NK-92 (cell line): Measurements from ENCODE around the gene NR2C2AP.
"Not testable (repeated sequence)": the region's sequence is repeated elsewhere in the genome, so short reads cannot be mapped to it uniquely, and the experiment has no call there.

ENCODE experiments used
- DNase-seq: peaks from one replicate; lab custom pipeline; 2025; ENCODE audit not compliant: unreplicated experiment; lab: John Stamatoyannopoulos, UW

NR2C2AP gene, protein sequence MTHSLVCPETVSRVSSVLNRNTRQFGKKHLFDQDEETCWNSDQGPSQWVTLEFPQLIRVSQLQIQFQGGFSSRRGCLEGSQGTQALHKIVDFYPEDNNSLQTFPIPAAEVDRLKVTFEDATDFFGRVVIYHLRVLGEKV

DNA sequence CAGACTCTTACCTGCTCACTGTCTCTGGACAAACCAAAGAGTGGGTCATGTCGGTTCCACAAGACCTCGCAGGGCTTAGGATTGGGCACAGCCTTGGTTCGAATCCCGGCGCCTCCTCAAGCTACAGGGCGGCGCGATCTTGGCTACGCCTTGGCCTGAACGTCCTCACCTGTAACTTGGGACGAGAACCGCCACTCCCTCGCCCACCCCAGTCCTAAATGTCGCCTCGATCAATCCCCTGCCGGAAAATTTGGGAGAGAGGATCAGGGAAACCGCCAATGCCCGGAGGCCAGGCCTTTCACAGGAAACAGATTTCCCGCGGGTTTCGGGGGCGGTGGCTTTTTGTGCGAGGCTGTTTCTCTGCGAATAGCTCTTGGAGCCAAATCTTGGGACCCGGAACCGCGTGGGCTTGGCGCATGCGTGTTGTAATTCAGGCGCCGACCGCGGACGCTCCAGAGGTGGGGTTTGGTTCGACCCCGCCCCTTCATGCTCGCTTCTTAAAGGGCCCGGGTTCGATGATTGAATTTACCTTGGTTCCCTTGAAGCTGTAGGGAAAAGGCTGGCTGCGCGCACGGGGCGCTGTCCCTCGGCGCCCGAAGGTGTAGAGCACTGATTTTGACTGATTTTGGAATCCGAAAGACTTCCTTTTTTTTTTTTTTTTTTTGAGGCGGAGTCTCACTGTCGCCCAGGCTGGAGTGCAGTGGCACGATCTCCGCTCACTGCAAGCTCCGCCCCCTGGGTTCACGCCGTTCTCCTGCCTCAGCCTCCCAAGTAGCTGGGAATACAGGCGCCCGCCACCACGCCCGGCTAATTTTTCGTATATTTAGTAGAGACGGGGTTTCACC lies at the start of gene NR2C2AP:
Gene NR2C2AP (minus strand): TSS at position 403 of the 845 bp plus-strand sequence. CDS start 354 bp downstream, at position 49.
- peak; percentile 33 for DNase-seq

DNA sequence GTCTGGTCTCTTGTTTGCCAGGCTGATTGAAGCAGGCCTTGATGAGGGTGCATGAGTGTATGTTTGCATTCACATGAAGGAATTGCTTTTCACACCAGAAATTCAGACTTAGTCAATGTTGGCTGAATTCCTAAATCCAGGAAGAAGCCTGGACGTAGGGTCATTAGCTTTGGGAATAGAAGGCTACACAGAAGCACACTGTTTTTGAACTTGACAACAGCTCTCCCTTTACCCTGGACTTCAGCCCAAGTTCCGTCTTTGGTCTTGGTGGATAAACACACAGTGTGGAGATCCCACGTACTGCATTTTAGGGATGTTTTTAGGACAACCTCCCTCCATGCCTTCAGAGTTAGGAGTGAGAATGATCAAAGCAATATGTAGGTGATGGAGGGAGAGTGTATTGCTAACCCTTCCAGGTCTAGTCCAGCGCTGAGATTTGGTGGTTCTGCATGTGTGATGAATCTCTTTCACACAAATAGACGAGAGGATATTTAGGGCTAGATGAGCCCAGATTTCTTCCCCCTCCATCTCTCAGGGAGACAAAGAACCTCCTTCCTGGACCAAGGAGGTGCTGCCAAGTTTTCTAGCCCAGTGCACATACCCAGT lies 47.1 kb upstream of the NR2C2AP start:
- no peak for DNase-seq

DNA sequence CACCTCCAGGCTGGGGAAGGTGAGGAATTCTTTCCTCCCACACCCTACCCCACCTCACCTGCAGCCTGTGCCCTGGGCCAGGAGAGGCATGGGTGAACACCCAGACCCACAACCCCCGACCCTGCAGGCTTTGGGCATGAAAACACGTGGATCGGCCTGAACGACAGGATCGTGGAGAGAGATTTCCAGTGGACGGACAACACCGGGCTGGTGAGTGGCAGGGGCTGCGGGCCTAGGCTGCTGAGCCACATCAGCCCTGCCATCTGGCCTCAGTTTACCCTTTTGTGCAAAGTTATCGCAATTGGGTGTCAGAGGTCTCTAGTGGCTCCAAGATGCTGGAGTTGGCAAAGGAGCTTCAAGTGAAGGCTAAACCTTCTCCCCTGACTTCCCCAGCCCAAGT lies 37.3 kb upstream of the NR2C2AP start:
- no peak for DNase-seq

DNA sequence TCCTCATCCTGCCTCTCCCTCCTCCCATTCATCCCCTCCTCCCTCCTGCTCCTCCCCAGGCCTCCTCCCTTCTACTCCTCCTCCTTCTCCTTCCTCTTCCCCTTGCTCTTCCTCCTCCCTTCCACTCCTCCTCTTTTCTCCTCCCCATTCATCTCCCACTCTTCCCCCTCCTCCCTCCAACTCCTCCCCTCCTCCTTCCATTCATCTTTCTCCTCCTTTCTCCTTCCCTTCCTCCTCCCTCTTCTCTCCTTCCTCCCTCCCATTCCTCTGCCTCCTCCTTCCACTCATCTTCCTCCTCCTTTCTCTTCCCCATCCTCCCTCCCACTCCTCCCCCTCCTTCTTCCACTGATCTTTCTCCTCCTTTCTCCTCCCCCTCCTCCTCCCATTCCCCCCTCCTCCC lies 36.5 kb upstream of the NR2C2AP start:
- DNase-seq, result no peak

DNA sequence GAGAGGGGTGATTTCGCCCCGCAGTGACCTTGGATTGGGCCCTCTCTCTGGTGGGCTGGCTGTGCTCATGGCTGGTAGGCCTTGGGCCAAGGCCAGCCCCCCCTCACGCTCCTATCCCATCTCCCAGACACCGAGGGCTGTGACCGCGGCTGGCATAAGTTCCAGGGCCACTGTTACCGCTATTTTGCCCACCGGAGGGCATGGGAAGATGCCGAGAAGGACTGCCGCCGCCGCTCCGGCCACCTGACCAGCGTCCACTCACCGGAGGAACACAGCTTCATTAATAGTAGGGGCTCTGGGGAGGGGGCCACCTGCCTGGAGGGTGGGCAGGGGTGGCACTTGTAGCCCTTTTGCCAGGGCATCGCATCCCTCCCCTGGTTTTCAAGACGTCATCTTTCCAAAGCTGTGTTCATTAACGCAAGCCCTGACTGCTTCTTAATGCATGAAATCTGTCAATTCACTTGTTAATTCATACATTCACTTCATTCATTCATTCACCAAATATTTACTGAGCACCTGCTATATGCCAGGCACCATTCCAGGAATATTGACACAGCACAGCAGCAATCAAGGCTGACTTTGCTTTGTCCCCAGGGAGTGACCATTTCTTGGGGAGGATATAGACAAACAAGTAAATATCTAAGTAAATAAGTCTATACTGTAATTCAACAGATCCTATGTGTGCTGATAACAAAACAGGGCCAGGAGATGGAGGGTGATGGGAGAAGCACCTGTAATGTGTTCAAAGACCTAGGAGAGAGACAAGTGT lies 35.1 kb upstream of the NR2C2AP start:
- DNase-seq, result no peak

DNA sequence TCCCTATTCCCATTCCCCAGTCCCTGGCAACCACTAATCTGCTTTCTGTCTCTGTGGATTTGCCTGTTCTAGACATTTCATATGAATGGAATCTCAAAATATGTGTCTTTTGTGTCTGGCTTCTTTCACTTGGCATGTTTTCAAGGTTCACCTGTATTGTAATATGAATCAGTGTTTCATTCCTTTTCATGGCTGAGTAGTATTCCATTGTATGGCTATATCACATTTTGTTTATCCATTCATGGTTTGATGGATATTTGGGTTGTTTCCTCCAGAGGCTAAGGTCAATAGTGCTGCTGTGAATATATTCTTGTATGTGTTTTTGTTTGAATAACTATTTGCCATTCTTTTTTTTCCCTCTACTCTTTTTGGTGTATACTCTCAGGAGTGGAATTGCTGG lies 33.0 kb upstream of the NR2C2AP start:
- no peak for DNase-seq

DNA sequence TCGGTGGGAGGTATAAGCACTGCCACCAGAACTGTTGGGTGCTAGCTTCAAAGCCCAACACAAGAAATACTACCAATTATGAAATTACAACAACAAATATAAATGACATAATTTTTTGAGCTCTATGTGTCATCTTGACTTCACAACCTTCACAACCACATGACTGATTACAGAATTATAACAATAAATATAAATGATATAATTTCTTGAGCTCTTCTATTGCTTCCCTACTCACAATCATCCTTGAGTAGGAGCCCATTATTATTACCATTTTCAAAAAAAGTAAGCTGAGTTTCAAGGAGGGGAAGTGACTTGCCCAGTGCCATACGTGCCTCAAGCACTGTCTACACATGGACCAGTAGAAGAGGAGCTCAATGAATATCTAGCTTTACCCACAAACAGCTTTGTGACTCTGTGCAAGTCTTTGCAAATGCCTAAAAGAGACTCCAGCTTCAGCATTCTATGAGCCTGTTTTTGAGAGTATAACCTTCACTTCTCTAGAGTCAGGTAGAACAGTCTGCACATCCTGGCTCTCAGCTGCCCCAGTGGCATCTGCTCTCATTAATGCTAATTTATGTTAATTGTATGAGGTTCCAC lies 31.1 kb upstream of the NR2C2AP start:
- no peak for DNase-seq

DNA sequence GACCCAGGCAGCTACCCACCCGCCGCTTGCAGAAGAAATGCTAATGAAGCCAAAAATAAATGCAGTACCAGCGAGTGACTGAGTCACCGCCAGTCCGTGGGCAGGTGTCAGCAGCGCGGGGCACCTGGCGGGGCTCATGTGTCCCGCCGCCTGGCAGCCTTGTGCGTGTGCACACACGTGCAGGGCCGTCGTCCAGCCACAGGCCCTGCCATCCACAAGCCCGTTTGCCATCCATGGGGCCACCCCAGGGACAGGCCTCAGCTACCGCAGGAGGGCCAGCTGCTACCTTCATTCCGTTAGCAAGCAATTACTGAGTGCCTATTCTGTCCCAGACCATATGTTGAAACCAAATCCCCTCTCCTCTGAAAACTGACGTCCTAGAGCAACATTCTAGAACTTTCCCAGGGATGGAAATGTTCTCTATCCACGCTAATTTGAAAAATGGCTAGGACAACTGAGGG lies 29.1 kb upstream of the NR2C2AP start:
- no peak for DNase-seq

DNA sequence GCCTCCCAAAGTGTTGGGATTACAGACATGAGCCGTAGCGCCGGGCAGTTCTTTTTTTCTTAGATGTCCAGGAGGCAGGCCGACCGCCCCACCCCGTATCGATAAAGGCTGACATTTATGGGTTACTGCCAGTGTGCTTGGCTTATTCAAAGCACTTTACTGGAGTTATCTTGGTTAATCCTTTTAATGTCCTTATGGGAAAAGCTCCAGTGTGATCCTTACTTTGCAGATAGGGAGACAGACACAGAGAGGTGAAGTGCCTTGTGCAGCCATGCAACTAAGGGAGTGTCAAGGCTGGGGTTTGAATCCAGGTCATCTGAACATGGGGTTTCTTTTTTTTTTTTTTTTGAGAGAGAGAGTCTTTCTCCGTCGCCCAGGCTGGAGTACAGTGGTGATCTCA lies 27.8 kb upstream of the NR2C2AP start:
- DNase-seq, result no peak

DNA sequence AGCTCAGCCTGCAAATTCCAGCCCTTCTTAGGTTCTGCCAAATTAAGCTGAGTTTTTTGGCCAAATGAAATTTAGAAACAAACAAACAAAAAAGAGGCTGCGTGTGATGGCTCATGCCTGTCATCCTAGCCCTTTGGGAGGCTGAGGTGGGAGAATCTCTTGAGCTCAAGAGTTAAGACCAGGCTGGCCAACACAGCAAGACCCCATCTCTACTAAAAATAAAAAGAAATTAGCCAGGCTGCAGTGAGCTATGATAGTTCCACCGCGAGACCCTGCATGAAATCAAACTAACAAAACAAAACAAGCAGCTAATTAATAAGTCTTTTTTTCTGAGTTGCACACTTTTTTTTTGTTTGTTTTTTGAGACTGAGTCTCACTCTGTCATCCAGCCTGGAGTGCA lies 26.5 kb upstream of the NR2C2AP start:
- DNase-seq, result no peak

DNA sequence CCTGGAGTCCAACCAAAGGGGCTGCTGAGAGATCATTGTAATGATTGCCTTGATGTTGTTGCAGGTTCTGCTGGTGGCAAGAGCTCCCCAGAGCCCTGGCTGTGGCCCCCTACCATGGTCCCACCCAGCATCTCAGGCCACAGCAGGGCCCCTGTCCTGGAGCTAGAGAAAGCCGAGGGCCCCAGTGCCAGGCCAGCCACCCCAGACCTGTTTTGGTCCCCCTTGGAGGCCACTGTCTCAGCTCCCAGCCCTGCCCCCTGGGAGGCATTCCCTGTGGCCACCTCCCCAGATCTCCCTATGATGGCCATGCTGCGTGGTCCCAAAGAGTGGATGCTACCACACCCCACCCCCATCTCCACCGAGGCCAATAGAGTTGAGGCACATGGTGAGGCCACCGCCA lies 24.0 kb upstream of the NR2C2AP start:
- no peak for DNase-seq

DNA sequence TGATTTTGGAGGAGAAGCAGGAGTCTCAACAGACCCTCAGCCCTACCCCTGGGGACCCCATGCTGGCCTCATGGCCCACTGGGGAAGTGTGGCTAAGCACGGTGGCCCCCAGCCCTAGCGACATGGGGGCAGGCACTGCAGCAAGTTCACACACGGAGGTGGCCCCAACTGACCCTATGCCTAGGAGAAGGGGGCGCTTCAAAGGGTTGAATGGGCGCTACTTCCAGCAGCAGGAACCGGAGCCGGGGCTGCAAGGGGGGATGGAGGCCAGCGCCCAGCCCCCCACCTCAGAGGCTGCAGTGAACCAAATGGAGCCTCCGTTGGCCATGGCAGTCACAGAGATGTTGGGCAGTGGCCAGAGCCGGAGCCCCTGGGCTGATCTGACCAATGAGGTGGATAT lies 23.4 kb upstream of the NR2C2AP start:
- no peak for DNase-seq

DNA sequence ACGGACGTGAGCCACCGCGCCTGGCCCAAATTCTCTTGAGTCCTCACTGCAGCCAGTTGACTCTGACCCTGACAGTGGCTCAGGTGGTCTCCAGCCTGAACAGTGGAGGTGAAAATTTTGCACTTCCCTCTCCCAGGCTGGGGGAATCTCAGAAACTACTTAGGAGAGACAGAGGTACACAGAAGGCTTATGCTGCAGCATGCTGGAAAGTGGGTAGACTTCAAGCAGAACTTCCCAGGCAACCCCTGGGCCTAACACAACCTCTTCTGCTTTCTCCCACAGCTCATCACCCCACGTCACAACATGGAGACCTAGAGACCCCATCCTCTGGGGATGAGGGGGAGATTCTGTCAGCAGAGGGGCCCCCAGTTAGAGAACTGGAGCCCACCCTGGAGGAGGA lies 23.0 kb upstream of the NR2C2AP start:
- DNase-seq, result no peak

DNA sequence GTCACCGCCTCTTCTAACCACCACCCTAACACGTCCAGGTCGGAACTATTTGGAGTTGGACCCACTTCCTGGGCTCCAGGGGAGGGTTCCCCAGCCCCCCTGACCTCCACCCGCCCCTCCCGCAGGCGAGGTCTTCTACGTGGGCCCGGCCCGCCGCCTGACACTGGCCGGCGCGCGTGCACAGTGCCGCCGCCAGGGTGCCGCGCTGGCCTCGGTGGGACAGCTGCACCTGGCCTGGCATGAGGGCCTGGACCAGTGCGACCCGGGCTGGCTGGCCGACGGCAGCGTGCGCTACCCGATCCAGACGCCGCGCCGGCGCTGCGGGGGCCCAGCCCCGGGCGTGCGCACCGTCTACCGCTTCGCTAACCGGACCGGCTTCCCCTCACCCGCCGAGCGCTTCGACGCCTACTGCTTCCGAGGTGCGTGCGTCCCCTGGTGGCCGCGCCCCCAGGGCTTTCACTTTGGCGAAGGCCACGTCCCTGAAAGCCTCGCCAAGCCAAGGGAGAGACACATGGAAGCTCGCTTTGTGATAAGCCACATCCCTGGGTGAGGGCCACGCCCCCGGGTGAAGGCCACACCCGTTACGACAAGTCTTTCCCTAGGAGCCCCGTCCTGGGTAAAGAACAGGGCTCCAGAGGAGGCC lies 21.8 kb upstream of the NR2C2AP start:
- DNase-seq, result no peak

DNA sequence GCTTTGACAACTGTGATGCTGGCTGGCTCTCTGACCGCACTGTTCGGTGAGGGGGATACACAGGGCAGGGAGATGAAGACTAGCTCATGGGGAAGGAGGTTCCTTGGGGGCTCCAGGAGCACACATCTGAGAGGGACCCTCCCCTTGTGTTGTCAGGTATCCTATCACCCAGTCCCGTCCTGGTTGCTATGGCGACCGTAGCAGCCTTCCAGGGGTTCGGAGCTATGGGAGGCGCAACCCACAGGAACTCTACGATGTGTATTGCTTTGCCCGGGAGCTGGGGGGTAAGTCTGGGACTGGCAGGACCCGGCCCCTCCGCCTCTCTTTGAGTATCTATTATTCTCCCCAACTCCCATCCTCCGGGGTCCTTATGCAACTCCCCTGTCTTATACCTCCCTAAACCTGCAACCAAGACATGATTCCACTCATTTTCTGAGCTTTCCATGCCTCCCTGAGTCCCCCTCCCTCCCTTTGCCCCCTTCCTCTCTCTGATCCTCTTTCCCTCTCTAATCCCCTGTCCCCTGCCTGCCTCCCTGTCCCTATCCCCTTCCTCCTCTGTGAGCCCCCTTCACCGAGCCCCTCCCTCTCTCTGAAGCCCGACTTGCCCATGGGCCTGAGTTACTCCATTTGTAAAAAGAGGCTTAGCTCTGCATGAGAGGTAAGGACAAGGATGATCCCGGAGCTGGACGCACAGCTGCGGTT lies 21.1 kb upstream of the NR2C2AP start:
- no peak for DNase-seq

DNA sequence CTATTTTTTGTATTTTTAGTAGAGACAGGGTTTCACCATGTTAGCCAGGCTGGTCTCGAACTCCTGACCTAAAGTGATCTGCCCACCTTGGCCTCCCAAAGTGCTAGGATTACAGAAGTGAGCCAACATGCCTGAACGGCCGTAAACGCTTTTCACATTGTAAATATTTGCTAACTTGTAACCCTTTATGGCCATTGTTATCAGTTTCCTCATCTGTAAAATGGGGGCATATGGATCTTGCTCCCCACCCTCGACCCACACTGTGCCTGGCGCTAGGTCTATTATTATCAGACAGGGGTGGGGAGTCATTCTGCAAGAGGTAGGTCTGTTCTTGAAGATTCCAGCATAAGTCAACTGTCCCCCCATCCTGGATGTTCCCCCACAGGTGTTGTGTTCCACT lies 20.4 kb upstream of the NR2C2AP start:
- DNase-seq, result no peak

DNA sequence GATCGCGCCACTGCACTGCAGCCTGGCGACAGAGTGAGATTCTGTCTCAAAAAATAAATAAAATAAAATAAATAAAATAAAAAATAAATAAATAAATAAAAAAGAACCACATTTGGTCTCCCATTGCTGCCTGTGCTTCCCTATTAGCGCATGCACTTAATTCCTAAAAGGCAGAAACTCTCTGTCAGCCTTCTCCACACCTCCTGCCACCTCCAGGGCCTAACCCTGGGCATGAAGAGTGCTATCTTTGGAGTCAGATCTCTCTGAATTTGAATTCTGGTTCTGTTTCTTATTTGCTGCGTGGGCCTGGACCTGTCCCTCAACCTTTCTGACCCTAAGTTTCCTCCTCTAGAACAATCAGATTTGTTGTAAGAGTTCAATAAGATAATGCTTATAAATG lies 19.8 kb upstream of the NR2C2AP start:
- DNase-seq, result no peak

DNA sequence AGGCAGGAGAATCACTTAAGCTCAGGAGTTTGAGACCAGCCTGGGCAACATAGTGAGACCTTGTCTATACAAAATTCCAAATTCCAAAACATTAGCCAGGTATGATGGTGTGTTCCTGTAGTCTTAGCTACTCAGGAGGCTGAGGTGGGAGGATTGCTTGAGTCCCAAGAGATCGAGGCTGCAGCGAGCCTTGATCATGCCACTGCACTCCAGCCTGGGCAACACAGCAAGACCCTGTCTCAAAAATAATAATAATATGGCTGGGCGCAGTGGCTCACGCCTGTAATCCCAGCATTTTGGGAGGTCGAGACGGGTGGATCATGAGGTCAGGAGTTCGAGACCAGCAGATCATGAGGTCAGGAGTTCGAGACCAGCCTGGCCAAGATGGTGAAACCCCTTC lies 17.8 kb upstream of the NR2C2AP start:
- not testable (repeated sequence) for DNase-seq

DNA sequence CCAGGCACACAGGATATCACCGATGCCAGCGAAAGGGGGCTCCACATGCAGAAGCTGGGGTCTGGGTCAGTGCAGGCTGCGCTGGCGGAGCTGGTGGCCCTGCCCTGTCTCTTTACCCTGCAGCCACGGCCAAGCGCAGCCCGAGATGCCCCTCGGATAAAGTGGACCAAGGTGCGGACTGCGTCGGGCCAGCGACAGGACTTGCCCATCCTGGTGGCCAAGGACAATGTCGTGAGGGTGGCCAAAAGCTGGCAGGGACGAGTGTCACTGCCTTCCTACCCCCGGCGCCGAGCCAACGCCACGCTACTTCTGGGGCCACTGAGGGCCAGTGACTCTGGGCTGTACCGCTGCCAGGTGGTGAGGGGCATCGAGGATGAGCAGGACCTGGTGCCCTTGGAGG lies 15.7 kb upstream of the NR2C2AP start:
- no peak for DNase-seq

DNA sequence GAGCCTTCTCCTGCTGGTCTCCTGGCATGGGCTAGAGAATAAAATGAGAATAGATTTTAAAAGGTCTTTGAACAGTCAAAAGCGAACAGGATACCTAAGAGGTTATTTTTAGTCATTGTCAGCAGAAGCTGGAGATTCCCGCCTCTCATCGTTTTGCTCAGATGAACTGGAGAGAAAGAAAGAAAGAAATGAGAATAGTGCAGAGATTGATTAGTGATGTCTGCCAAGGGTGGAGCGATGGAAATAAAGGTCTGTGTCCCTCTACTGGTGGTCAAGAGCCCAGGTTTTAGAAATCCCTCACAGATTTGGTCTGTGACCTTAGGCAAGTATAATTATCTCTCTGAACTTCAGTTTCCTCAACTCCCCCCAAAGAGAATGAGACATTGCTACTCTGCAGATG lies 13.9 kb upstream of the NR2C2AP start:
- no peak for DNase-seq
